HG02798 (cell line): ENCODE data around the gene TENT4B.
"Not testable (repeated sequence)": the region's sequence is repeated elsewhere in the genome, so short reads cannot be mapped to it uniquely, and the experiment has no call there.

ENCODE experiments used
- ATAC-seq: cut with Tn5 transposase; IDR thresholded peaks from one replicate; pipeline ENCODE4 v1.9.1; 2021; ENCODE audit warnings: mild to moderate bottlenecking; ENCODE audit not compliant: unreplicated experiment, poor library complexity

TENT4B gene

GRCh38 chr16:50152807-50153595 lies at the start of gene TENT4B:
Gene TENT4B (plus strand): TSS chr16:50153306. CDS start chr16:50153622, 316 bp downstream.
- ATAC-seq: peak; percentile 84

- no peak for ATAC-seq
These were observed 49.3 kb upstream of the TENT4B start for GRCh38 chr16:50103764-50104163.

- no peak for ATAC-seq
These were observed 38.6 kb upstream of the TENT4B start for GRCh38 chr16:50114357-50115129.

- no peak for ATAC-seq
These were observed 32.4 kb upstream of the TENT4B start for GRCh38 chr16:50120711-50121110.

- peak; percentile 62 for ATAC-seq
These were observed 31.8 kb upstream of the TENT4B start for GRCh38 chr16:50121278-50121677.

- peak; percentile 65 for ATAC-seq
These were observed 31.2 kb upstream of the TENT4B start for GRCh38 chr16:50121721-50122445.

- no peak for ATAC-seq
These were observed 29.7 kb upstream of the TENT4B start for GRCh38 chr16:50123417-50123816.

GRCh38 chr16:50124769-50125168 lies 28.3 kb upstream of the TENT4B start:
- no peak for ATAC-seq

- no peak for ATAC-seq
These were observed 26.9 kb upstream of the TENT4B start for GRCh38 chr16:50126183-50126582.

- not testable (repeated sequence) for ATAC-seq
These were observed 20.5 kb upstream of the TENT4B start for GRCh38 chr16:50132571-50132970.

GRCh38 chr16:50133214-50133613 lies 19.9 kb upstream of the TENT4B start:
- no peak for ATAC-seq

- ATAC-seq: no peak
These were observed 16.7 kb upstream of the TENT4B start for GRCh38 chr16:50136399-50136798.

GRCh38 chr16:50137268-50137667 lies 15.8 kb upstream of the TENT4B start:
- no peak for ATAC-seq

GRCh38 chr16:50139580-50139979 lies 13.5 kb upstream of the TENT4B start:
- ATAC-seq: no peak

- ATAC-seq: no peak
These were observed 8.9 kb upstream of the TENT4B start for GRCh38 chr16:50144211-50144610.

GRCh38 chr16:50146479-50147435 lies 6.3 kb upstream of the TENT4B start:
- no peak for ATAC-seq

- no peak for ATAC-seq
These were observed 1.8 kb upstream of the TENT4B start for GRCh38 chr16:50151322-50151721.

- no peak for ATAC-seq
These were observed 1.4 kb upstream of the TENT4B start for GRCh38 chr16:50151756-50152155.

- peak; percentile 60 for ATAC-seq
These were observed 727 bp upstream of the TENT4B start for GRCh38 chr16:50152351-50152806.
